Right lobe of liver (tissue), 4 donors: ENCODE measurements around the gene CDKN2B.

Source experiments
- POLR2A ChIP-seq: fragments of 450-650 bp; IDR thresholded peaks from one replicate; pipeline ENCODE4 v1.6.1; 2017; ENCODE audit warnings: antibody characterized with exemption, mild to moderate bottlenecking
- TF ChIP-seq, protein P1 (sequence below), 4 donors: fragments of 200-600 bp in 3 of 4; fragments of 450-650 bp in 1 of 4; IDR thresholded peaks; one replicate each; pipeline versions ENCODE4 v1.5.1 to v1.8.0; 2016 to 2022; ENCODE audit warnings: antibody characterized with exemption in 4 of 4, mild to moderate bottlenecking in 2 of 4
- donor health status: DM: no; HTN: no; CAD: no.
- donor health status: DM: no; HTN: no; CAD: no.
- donor health status: DM: no; HTN: yes; CAD: no.

DNA sequence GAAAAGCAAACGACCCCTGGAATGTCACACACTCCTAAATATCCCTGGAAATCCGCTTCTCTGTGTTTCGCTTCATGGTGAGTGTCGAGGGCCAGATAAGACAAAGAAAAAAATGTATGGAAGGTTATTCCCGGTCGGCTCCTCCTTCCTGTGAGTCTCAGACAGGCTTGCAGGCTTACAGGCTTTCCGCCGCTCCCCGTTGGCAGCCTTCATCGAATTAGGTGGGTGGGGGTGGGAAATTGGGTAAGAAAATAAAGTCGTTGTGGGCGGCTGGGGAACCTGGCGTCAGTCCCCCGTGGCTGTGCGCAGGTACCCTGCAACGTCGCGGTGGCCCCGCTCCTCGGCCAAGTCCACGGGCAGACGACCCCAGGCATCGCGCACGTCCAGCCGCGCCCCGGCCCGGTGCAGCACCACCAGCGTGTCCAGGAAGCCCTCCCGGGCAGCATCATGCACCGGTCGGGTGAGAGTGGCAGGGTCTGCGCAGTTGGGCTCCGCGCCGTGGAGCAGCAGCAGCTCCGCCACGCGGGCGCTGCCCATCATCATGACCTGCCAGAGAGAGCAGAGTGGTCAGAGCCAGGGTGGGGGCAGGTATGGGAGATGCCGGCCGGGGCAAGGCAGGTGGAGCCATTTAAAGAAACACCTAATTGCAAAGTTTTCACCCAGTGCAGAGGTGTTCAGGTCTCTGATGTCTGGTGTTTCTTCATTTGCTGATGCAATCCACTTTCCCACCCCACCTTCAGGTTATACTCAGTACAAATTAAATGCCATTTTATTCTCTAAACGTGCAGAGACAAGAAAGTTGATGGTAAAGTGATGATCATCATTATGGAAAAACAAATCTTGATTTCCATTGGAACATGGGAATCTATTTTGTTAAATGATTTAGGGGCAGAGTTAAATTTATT, 3.2 kb downstream of the CDKN2B start:
- no peak for TF ChIP-seq POLR2A
- TF ChIP-seq, protein P1, sequence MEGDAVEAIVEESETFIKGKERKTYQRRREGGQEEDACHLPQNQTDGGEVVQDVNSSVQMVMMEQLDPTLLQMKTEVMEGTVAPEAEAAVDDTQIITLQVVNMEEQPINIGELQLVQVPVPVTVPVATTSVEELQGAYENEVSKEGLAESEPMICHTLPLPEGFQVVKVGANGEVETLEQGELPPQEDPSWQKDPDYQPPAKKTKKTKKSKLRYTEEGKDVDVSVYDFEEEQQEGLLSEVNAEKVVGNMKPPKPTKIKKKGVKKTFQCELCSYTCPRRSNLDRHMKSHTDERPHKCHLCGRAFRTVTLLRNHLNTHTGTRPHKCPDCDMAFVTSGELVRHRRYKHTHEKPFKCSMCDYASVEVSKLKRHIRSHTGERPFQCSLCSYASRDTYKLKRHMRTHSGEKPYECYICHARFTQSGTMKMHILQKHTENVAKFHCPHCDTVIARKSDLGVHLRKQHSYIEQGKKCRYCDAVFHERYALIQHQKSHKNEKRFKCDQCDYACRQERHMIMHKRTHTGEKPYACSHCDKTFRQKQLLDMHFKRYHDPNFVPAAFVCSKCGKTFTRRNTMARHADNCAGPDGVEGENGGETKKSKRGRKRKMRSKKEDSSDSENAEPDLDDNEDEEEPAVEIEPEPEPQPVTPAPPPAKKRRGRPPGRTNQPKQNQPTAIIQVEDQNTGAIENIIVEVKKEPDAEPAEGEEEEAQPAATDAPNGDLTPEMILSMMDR (IDR thresholded peaks at IDR 0.05): no peak
